Measurements from ENCODE around the gene YY1.

Gene YY1

DNA sequence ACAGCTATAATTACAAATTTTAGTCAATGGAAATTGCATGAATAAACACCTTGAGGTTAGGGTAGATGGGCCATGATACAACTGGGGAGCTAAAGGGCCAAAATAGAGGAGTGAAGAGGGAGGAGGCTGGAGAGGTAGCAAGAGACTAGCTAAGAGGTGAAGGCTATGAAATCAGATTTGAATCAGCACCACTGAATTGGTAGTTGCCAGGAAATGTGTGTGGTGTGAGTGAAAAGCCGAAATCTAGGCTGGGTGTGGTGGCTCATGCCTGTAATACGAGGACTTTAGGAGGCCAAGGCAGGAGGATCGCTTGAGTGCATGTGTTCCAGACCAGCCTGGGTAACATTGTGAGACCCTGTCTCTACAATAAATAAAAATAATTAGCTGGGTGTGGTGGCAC is 22.7 kb downstream of the YY1 start:
- DNase-seq (ENCODE audit: low spot score): no peak
- TF ChIP-seq, protein P1, sequence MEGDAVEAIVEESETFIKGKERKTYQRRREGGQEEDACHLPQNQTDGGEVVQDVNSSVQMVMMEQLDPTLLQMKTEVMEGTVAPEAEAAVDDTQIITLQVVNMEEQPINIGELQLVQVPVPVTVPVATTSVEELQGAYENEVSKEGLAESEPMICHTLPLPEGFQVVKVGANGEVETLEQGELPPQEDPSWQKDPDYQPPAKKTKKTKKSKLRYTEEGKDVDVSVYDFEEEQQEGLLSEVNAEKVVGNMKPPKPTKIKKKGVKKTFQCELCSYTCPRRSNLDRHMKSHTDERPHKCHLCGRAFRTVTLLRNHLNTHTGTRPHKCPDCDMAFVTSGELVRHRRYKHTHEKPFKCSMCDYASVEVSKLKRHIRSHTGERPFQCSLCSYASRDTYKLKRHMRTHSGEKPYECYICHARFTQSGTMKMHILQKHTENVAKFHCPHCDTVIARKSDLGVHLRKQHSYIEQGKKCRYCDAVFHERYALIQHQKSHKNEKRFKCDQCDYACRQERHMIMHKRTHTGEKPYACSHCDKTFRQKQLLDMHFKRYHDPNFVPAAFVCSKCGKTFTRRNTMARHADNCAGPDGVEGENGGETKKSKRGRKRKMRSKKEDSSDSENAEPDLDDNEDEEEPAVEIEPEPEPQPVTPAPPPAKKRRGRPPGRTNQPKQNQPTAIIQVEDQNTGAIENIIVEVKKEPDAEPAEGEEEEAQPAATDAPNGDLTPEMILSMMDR (IDR thresholded peaks at IDR 0.05; ENCODE audit: extremely low read depth, missing control alignments): no peak

DNA sequence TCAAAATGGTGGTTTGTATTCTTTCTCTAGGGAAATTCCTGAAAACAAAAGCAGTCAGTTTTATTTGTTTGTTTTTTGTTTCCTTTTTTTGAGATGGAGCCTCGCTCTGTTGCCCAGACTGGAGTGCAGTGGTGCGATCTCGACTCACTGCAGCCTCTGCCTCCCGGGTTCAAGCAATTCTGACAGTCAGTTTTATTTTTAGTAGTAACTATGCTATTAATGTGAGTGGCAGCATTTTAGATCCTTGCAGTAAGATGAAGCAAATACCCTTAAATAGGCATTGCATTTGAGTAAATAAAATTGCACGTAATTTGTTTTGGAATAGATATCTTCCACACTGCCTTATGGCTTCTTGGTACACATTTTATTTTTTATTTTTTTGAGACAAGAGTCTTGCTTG is 23.6 kb downstream of the YY1 start:
- TF ChIP-seq, protein P1 (IDR thresholded peaks at IDR 0.05; ENCODE audit: extremely low read depth, missing control alignments): no peak
- DNase-seq (ENCODE audit: low spot score): no peak

DNA sequence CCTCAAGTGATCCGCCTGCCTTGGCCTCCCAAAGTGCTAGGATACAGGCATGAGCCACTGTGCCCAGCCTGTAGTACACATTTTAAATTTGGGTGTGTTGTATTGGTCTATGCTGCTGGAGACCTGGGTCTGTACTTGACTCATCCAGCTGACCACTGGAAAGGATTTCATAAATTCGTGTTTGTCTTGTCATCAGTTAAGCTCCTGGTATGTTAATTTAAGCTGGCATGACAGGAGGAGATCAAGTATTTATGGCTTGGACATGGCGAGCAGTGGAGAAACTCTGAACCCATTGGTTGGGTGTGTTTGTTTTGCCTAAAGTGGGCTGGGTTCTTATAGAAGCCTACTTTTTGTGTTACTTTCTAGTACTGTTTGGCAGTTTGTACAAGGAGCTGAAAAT is 24.2 kb downstream of the YY1 start:
- no peak for DNase-seq (ENCODE audit: low spot score)
- TF ChIP-seq, protein P1 (IDR thresholded peaks at IDR 0.05; ENCODE audit: extremely low read depth, missing control alignments): no peak

DNA sequence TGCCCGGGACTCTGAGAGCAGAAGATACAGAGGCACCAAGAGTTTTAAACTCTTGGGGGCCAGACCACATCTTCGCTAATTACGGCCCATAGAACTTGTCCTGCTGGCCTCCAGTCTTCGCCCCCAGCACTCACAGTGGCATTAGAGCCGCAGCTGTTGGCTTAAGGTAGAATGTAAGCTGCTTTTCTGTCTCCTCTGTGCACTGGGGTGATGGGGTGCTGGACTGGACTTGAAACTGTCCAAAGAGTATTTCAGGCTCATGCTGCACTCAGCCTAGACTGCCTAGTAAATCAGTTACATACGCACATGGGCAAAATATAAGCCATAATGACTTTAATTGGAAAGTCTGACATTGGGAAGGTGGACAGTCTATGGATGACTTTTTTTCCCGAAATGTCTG is 29.0 kb downstream of the YY1 start:
- DNase-seq (ENCODE audit: low spot score): no peak
- TF ChIP-seq, protein P1 (IDR thresholded peaks at IDR 0.05; ENCODE audit: extremely low read depth, missing control alignments): no peak

DNA sequence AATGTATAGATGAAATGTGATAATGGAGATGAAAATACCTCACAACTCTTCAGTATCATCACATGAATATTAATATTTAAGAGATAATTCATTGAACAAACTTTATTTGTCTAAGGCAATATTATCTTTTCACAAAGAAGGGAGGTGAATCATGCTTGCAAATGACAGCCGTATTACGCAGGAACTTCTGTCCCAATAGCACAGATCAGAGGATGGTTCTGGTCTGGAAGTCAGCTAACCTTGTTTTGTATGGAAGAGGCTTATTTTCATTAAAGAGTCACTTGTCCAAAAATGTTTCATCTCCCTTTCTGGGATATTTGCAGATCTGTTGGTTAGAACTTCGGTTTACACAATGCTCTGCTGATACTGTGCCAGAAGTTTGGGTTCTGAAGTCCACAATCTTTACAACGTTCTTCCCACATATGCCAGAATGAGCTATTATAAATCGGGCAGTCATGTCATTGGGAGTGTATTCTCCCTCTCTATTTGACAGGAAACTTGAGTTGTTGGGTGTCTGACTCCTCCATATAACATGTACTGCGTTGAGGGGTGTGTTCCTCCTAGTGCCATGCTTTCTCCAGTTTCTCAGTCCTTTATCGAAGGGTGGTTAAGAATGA is 29.8 kb downstream of the YY1 start:
- TF ChIP-seq, protein P1 (IDR thresholded peaks at IDR 0.05; ENCODE audit: extremely low read depth, missing control alignments): no peak
- no peak for DNase-seq (ENCODE audit: low spot score)

DNA sequence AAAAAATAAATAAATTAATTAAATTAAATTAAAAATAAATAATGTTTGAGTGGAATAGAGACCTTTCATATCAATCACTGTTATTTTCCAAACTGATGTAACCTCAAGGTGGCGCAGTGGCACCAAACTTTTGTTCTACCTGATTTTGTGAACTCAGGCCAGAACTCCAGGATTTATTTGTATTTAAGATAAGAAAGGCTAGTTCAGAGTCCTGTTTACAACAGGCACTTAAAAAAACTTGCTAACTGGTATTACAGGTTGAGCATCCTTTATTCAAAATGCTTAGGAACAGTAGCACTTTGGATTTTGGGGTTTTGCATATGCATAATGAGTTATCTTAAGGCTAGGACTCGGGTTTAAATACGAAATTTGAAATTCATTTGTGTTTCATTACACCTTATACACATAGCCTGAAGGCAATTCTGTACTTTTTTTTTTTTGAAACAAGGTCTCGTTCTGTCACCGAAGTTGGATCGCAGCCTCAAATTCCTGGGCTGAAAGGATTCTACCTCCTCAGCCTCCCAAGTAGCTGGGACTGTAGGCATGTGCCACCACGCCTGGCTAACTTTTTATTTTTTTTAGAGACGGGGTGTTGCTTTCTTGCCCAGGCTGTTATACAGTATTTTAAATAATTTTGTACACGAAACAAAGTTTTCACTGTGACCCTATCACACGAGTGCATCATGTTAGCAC is 32.4 kb downstream of the YY1 start:
- DNase-seq (ENCODE audit: low spot score): no peak

DNA sequence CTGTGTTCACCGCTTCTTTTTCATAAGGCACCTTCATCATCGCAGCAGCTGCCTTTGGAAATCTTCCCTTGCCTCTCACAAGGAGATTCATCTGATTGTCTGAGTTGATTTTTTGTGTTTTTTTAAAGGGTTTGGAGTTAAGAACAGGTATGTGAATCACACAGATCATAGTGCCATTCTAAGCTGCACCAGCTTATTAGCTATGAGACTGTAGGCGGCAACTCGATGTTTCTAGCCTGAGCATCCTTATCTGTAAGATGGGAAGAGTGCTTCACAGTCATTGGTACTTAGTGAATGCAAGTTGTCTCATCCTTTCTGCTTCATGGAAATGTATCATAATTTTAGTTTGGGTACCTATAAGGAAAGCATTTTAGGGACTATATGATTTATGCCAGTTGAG is 35.3 kb downstream of the YY1 start:
- TF ChIP-seq, protein P1 (IDR thresholded peaks at IDR 0.05; ENCODE audit: extremely low read depth, missing control alignments): no peak
- no peak for DNase-seq (ENCODE audit: low spot score)

More for the DNA sequence above, 32.4 kb downstream of the YY1 start:
- TF ChIP-seq, protein P1 (IDR thresholded peaks at IDR 0.05; ENCODE audit: extremely low read depth, missing control alignments): no peak
